K562 (cell line): ENCODE results near the gene DMAC2.

ENCODE experiments used
- ELF2 ChIP-seq: fragments of 250-450 bp; sonication (Bioruptor Pico); IDR thresholded peaks from 2 replicates; pipeline ENCODE4 v1.5.0; 2021; ENCODE audit warnings: mild to moderate bottlenecking
- RNF2 ChIP-seq: sonication (generic); IDR thresholded peaks from 2 replicates; pipeline ENCODE4 v1.6.1; 2016

DNA sequence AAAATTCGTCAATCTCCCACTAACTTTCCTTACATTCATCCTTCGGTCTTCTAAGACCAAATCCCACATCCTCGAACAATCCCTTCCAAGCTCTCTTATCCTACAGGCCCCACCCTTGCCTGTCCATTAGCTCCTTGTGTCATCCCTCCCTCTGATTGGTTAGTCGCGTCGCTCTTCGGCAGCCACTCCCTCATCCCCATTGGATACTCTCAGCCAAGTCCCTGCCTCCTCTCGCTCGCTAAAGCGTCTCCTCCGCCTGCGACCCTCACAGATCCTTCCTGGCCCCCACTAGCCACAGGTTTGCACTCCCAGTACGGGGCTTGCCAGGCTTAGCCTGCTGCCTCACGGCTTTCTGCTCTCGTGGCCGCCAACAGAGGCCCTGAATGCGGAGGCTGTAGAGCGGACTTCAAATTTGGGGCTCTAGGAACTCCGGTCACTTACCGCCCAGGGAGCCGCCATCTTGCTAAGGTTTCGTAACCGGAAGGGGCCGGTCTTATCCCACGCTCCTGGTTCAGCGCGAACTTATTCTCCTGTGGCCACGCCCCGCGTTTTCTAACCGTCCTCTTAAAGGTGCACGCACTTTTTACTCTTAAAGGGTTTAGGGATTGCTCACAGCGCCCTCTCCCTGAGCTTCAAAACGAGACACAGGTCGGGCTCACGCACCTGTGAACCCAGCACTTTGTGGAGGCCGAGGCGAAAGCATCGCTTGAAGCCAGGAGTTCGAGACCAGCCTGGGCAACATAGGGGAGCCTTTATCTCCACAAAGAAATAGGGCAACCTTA, at the start of gene DMAC2:
- peak; percentile 49; the same call in 1 of the 2 replicates for TF ChIP-seq RNF2
- peak; percentile 42; the same call in 1 of the 2 replicates for TF ChIP-seq ELF2 (CRISPR knock-in tag)
